ENCODE measurements around the gene RPS19BP1.

The RPS19BP1 gene

DNA sequence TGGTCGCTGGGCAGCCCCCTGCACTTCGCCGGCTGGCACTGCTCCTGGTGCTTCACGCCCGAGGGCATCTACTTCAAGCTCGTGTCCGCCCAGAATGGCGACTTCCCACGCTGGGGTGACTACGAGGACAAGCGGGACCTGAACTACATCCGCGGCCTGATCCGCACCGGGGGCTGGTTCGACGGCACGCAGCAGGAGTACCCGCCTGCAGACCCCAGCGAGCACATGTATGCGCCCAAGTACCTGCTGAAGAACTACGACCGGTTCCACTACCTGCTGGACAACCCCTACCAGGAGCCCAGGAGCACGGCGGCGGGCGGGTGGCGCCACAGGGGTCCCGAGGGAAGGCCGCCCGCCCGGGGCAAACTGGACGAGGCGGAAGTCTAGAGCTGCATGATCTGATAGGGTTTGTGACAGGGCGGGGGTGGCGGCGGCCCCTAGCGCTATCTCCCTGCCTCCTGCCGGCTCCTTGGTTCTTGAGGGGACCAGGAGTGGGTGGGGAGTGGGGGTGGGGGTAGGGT is 43.9 kb downstream of the RPS19BP1 start:
- DNase-seq (ENCODE audit: low read depth, low spot score), result no peak
- H3K4me3 ChIP-seq (ENCODE audit: low read depth, low read length), result no peak overlapping the region
- TF ChIP-seq, protein P1, sequence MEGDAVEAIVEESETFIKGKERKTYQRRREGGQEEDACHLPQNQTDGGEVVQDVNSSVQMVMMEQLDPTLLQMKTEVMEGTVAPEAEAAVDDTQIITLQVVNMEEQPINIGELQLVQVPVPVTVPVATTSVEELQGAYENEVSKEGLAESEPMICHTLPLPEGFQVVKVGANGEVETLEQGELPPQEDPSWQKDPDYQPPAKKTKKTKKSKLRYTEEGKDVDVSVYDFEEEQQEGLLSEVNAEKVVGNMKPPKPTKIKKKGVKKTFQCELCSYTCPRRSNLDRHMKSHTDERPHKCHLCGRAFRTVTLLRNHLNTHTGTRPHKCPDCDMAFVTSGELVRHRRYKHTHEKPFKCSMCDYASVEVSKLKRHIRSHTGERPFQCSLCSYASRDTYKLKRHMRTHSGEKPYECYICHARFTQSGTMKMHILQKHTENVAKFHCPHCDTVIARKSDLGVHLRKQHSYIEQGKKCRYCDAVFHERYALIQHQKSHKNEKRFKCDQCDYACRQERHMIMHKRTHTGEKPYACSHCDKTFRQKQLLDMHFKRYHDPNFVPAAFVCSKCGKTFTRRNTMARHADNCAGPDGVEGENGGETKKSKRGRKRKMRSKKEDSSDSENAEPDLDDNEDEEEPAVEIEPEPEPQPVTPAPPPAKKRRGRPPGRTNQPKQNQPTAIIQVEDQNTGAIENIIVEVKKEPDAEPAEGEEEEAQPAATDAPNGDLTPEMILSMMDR (IDR thresholded peaks at IDR 0.05; ENCODE audit: low read depth, low read length), result no peak
- in situ Hi-C loops (cut with HindIII; ENCODE audit: low sequenced_read_pairs), result no loop called here

DNA sequence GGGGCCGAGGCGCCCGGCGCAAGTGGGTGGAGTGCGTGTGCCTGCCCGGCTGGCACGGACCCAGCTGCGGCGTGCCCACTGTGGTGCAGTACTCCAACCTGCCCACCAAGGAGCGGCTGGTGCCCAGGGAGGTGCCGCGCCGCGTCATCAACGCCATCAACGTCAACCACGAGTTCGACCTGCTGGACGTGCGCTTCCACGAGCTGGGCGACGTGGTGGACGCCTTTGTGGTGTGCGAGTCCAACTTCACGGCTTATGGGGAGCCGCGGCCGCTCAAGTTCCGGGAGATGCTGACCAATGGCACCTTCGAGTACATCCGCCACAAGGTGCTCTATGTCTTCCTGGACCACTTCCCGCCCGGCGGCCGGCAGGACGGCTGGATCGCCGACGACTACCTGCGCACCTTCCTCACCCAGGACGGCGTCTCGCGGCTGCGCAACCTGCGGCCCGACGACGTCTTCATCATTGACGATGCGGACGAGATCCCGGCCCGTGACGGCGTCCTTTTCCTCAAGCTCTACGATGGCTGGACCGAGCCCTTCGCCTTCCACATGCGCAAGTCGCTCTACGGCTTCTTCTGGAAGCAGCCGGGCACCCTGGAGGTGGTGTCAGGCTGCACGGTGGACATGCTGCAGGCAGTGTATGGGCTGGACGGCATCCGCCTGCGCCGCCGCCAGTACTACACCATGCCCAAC is 44.6 kb downstream of the RPS19BP1 start:
- DNase-seq (ENCODE audit: low read depth, low spot score), result no peak
- H3K4me3 ChIP-seq (ENCODE audit: low read depth, low read length), result no peak overlapping the region
- TF ChIP-seq, protein P1 (IDR thresholded peaks at IDR 0.05; ENCODE audit: low read depth, low read length), result no peak
- in situ Hi-C loops (cut with HindIII; ENCODE audit: low sequenced_read_pairs), result no loop called here

DNA sequence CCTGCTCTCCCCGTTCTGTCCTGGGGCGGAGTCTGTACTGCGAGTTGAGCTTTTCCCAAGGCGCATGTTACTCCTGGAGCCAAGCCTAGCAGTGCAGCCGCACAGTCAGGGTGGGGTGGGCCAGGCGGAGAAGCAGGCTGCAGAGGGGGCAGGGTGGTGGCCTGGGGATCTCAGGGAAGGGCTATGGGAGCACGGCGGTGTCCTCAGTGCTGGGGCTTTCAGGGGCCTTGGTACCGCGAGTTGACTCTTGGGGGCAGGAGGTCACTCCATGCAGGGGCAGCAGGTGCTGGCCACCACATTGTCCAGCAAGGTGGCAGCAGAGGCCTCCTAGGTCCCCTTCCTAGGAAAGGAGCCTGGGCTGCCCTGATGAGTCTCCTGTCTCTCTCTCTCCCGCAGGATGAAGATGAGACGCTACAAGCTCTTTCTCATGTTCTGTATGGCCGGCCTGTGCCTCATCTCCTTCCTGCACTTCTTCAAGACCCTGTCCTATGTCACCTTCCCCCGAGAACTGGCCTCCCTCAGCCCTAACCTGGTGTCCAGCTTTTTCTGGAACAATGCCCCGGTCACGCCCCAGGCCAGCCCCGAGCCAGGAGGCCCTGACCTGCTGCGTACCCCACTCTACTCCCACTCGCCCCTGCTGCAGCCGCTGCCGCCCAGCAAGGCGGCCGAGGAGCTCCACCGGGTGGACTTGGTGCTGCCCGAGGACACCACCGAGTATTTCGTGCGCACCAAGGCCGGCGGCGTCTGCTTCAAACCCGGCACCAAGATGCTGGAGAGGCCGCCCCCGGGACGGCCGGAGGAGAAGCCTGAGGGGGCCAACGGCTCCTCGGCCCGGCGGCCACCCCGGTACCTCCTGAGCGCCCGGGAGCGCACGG is 45.4 kb downstream of the RPS19BP1 start:
- in situ Hi-C loops (cut with HindIII; ENCODE audit: low sequenced_read_pairs), result no loop called here

DNA sequence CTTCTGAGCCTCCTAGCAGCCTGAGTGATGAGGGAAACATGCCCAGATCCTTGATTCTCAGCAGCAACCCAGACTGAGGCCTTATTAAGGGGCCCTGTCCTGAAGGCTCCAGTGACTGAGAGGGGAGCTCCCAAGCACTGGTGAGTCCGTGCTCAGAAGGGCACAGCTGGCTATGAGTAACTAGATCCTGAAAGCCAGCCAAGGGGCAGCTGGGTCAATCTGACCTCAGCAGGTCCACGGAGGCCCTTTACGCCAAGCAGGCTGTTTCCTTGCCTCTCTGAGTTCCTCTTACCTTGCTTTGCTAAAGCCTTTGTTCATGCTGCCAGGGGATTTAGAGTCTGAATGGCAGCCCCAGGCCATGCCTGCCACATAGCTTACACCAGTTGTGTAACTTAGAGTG is 49.8 kb downstream of the RPS19BP1 start:
- TF ChIP-seq, protein P1 (IDR thresholded peaks at IDR 0.05; ENCODE audit: low read depth, low read length), result no peak
- no peak for DNase-seq (ENCODE audit: low read depth, low spot score)
- in situ Hi-C loops (cut with HindIII; ENCODE audit: low sequenced_read_pairs), result no loop called here
- H3K4me3 ChIP-seq (ENCODE audit: low read depth, low read length), result no peak overlapping the region

More for the DNA sequence above, 45.4 kb downstream of the RPS19BP1 start:
- TF ChIP-seq, protein P1 (IDR thresholded peaks at IDR 0.05; ENCODE audit: low read depth, low read length), result no peak
- no peak overlapping the region for H3K4me3 ChIP-seq (ENCODE audit: low read depth, low read length)
- no peak for DNase-seq (ENCODE audit: low read depth, low spot score)

DNA sequence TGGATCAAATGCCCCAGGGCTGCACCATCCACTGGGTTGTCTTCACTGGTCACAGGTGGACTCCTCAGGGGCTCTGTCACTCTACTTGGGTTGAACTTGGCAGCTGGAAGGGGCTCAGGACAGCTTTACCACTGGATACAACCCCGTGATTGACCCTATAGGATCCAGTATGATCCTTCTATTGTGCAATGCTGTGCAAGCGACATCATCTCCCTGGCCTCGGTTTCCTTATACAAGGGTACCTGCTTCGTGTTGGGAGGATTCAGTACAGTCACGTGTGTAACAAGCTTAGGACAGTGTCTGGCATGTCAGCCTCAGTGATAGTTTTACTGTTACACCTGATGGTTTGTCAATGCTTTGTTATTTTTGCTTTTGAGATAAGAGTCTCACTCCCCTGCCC is 51.0 kb downstream of the RPS19BP1 start:
- TF ChIP-seq, protein P1 (IDR thresholded peaks at IDR 0.05; ENCODE audit: low read depth, low read length), result no peak
- in situ Hi-C loops (cut with HindIII; ENCODE audit: low sequenced_read_pairs), result no loop called here
- no peak for DNase-seq (ENCODE audit: low read depth, low spot score)
- no peak overlapping the region for H3K4me3 ChIP-seq (ENCODE audit: low read depth, low read length)

DNA sequence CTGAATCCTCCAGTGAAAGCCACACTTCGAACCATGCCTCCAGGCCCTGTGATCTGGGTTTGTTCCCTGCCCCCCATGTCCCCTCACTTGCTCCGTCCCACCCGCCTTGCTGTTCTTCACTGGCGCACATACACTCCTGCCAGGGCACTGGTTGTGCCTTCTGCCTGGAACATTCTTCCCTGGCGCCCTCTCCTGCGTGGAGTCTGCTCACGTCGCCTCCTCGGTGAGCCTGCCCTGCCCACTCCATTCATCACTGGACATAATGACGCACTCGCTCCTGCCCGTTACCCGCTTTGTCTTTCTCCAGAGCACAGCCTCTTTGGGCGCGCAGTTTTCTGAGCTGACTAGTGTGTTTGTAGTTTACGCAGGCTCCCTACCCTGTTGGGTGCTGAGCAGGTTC is 51.5 kb downstream of the RPS19BP1 start:
- in situ Hi-C loops (cut with HindIII; ENCODE audit: low sequenced_read_pairs), result no loop called here
- H3K4me3 ChIP-seq (ENCODE audit: low read depth, low read length), result no peak overlapping the region

More for the DNA sequence above, 51.5 kb downstream of the RPS19BP1 start:
- TF ChIP-seq, protein P1 (IDR thresholded peaks at IDR 0.05; ENCODE audit: low read depth, low read length), result no peak
- DNase-seq (ENCODE audit: low read depth, low spot score), result no peak

Measured in astrocyte of the spinal cord (primary cell).